Measurements from ENCODE around the gene NCOR2.

NCOR2 gene

GRCh38 chr12:124582108-124582424 lies 14.7 kb upstream of the NCOR2 start:
- TF ChIP-seq ISL1 (CRISPR knock-in tag; IDR thresholded peaks at IDR 0.05) (no peak), CSRNP3 (CRISPR knock-in tag; IDR thresholded peaks at IDR 0.05) (no peak), OSR1 (CRISPR knock-in tag; IDR thresholded peaks at IDR 0.05) (no peak), TOX (CRISPR knock-in tag; IDR thresholded peaks at IDR 0.05; ENCODE audit: borderline replicate concordance) (no peak), GLIS3 (CRISPR knock-in tag; IDR thresholded peaks at IDR 0.05) (no peak), PATZ1 (CRISPR knock-in tag; IDR thresholded peaks at IDR 0.05; ENCODE audit: borderline replicate concordance) (no peak), CSDC2 (CRISPR knock-in tag; IDR thresholded peaks at IDR 0.05) (no peak), TSHZ2 (CRISPR knock-in tag; IDR thresholded peaks at IDR 0.05) (no peak), SNAI2 (CRISPR knock-in tag; IDR thresholded peaks at IDR 0.05) (no peak), BACH2 (CRISPR knock-in tag; IDR thresholded peaks at IDR 0.05; ENCODE audit: borderline replicate concordance) (no peak)
- peak; percentile 20; the same call in 1 of the 3 replicates for ATAC-seq

- no peak for ATAC-seq
- no peak for TF ChIP-seq ZNF8 (CRISPR knock-in tag; IDR thresholded peaks at IDR 0.05)
- no peak for TF ChIP-seq ZNF70 (CRISPR knock-in tag; IDR thresholded peaks at IDR 0.05)
Observed at GRCh38 chr12:124581307-124582107, 14.1 kb upstream of the NCOR2 start.

- no peak for ATAC-seq
- TF ChIP-seq TCF4 (CRISPR knock-in tag; IDR thresholded peaks at IDR 0.05; ENCODE audit: borderline replicate concordance) (no peak), ZNF565 (CRISPR knock-in tag; conservative IDR thresholded peaks at IDR 0.05; ENCODE audit: low read depth) (no peak), GLIS3 (CRISPR knock-in tag; IDR thresholded peaks at IDR 0.05) (no peak), CSRNP3 (CRISPR knock-in tag; IDR thresholded peaks at IDR 0.05) (no peak), SNAI2 (CRISPR knock-in tag; IDR thresholded peaks at IDR 0.05) (no peak), CSDC2 (CRISPR knock-in tag; IDR thresholded peaks at IDR 0.05) (no peak), ZNF70 (CRISPR knock-in tag; IDR thresholded peaks at IDR 0.05) (no peak), ZFP3 (CRISPR knock-in tag; IDR thresholded peaks at IDR 0.05) (no peak), ISL1 (CRISPR knock-in tag; IDR thresholded peaks at IDR 0.05) (no peak), ZC3H10 (CRISPR knock-in tag; IDR thresholded peaks at IDR 0.05) (no peak), TSHZ2 (CRISPR knock-in tag; IDR thresholded peaks at IDR 0.05) (no peak), POU6F1 (CRISPR knock-in tag; IDR thresholded peaks at IDR 0.05; ENCODE audit: borderline replicate concordance, low read depth) (no peak)
Observed at GRCh38 chr12:124579921-124580517, 12.6 kb upstream of the NCOR2 start.
